Neural cell (in vitro differentiated cells): Measurements from ENCODE around the gene CCNQ.

Experiments used
- CTCF ChIP-seq: fragments of 450-650 bp; IDR thresholded peaks from 2 replicates; pipeline ENCODE4 v1.5.1; 2014; ENCODE audit warnings: antibody characterized with exemption, mild to moderate bottlenecking, moderate library complexity; ENCODE audit not compliant: poor library complexity, severe bottlenecking
- EP300 ChIP-seq: fragments of 450-650 bp; conservative IDR thresholded peaks from 2 replicates; pipeline ENCODE4 v1.6.1; 2014; ENCODE audit warnings: antibody characterized with exemption, mild to moderate bottlenecking, moderate library complexity; ENCODE audit not compliant: poor library complexity, severe bottlenecking
- POLR2AphosphoS5 ChIP-seq: IDR thresholded peaks from 2 replicates; pipeline ENCODE4 v1.6.1; 2012
- RAD21 ChIP-seq: fragments of 450-650 bp; conservative IDR thresholded peaks from 2 replicates; pipeline ENCODE4 v1.6.1; 2014; ENCODE audit warnings: antibody characterized with exemption, mild to moderate bottlenecking, moderate library complexity
- TAF1 ChIP-seq: IDR thresholded peaks from 2 replicates; pipeline ENCODE4 v1.6.1; 2012; ENCODE audit warnings: low read depth

- TF ChIP-seq RAD21 (no peak), CTCF (no peak), EP300 (no peak), TAF1 (no peak), POLR2AphosphoS5 (no peak)
These were observed 23.8 kb upstream of the CCNQ start for GRCh38 chrX:153622661-153623309.
